Measurements from ENCODE around the gene TFDP3.

- TF ChIP-seq EZH2 (IDR thresholded peaks at IDR 0.05) (no peak), POLR2AphosphoS5 (IDR thresholded peaks at IDR 0.05; ENCODE audit: borderline replicate concordance, low read depth, low read length) (no peak)
Measured at GRCh38 chrX:133175605-133176004, 42.5 kb downstream of the TFDP3 start.
